HG03103 (cell line): ENCODE measurements around the gene HOXA11.
A peak's percentile ranks its signal among the peaks of the same experiment; 100 is the strongest.

Experiments used
- ATAC-seq: cut with Tn5 transposase; IDR thresholded peaks from one replicate; pipeline ENCODE4 v1.9.1; 2021; ENCODE audit warnings: low read depth; ENCODE audit not compliant: unreplicated experiment

HOXA11 gene

GRCh38 chr7:27160145-27160545 is 24.9 kb downstream of the HOXA11 start:
- no peak for ATAC-seq

- no peak for ATAC-seq
These were observed 25.5 kb downstream of the HOXA11 start for GRCh38 chr7:27159266-27160144.

- ATAC-seq, result no peak
These were observed 26.4 kb downstream of the HOXA11 start for GRCh38 chr7:27158436-27159265.

GRCh38 chr7:27157702-27158431 is 27.2 kb downstream of the HOXA11 start:
- ATAC-seq, result no peak

- no peak for ATAC-seq
These were observed 27.9 kb downstream of the HOXA11 start for GRCh38 chr7:27156916-27157701.

GRCh38 chr7:27156508-27156898 is 28.5 kb downstream of the HOXA11 start, which contains the start of gene HOXA7:
HOXA7 (minus strand) TSS chr7:27156675; CDS start chr7:27156545, 130 bp downstream.
- ATAC-seq, result no peak

GRCh38 chr7:27155816-27156507 is 29.1 kb downstream of the HOXA11 start:
- ATAC-seq, result no peak

- no peak for ATAC-seq
These were observed 29.9 kb downstream of the HOXA11 start for GRCh38 chr7:27154901-27155815.

- ATAC-seq, result no peak
These were observed 30.7 kb downstream of the HOXA11 start for GRCh38 chr7:27154369-27154768.

- ATAC-seq, result no peak
These were observed 31.5 kb downstream of the HOXA11 start for GRCh38 chr7:27153526-27153925.

GRCh38 chr7:27152816-27153442 is 32.1 kb downstream of the HOXA11 start:
- ATAC-seq, result no peak

- ATAC-seq, result no peak
These were observed 32.9 kb downstream of the HOXA11 start, which contains the start of gene HOXA3 for GRCh38 chr7:27151931-27152815. HOXA3 (minus strand) TSS chr7:27152583; CDS start chr7:27110640, 41,943 bp downstream.

- ATAC-seq, result no peak
These were observed 33.6 kb downstream of the HOXA11 start for GRCh38 chr7:27151341-27151930.

- ATAC-seq, result peak; percentile 68
These were observed 34.3 kb downstream of the HOXA11 start for GRCh38 chr7:27150568-27151340.

- ATAC-seq, result no peak
These were observed 35.0 kb downstream of the HOXA11 start for GRCh38 chr7:27149842-27150567.
